ENCODE data around the gene HOXB13. TPM values are rescaled to one million over a fixed set of nuclear protein-coding genes. Genes with fewer than 3 reads are reported as not detected.

HOXB13 gene
- total and polyA plus RNA-seq, 2 of the 4 experiments (the other 2 are of a cell fraction) = not detected

GRCh38 chr17:48679385-48680096 lies 49.0 kb downstream of the HOXB13 start:
- Histone ChIP-seq H3K4me3 (ENCODE audit: insufficient read depth, low read depth, low read length) (no peak overlapping the region), H2AFZ (replicated peaks; ENCODE audit: low read length, poor library complexity) (no peak overlapping the region), H2AK9ac (replicated peaks; ENCODE audit: low read depth, low read length, poor library complexity) (no peak overlapping the region), H3K27ac (ENCODE audit: insufficient read depth, low read length) (no peak overlapping the region), H2BK15ac (ENCODE audit: low read depth, low read length) (no peak overlapping the region), H3K9ac (ENCODE audit: low read depth, low read length) (no peak overlapping the region), H3K56ac (ENCODE audit: extremely low read depth, insufficient read depth, low read length) (no peak overlapping the region), H4K5ac (ENCODE audit: low read depth, low read length) (no peak overlapping the region), H3K18ac (ENCODE audit: low read depth, low read length) (no peak overlapping the region), H3K23ac (ENCODE audit: low read depth, low read length) (no peak overlapping the region), H4K8ac (ENCODE audit: low read depth in 2 of 2, low read length in 2 of 2) (no peak overlapping the region), H2BK5ac (ENCODE audit: low read depth, low read length, poor library complexity, severe bottlenecking) (no peak overlapping the region), H4K20me1 (ENCODE audit: insufficient read depth, low read length) (no peaks in the 10 kb centered on the region), H3K9me1 (ENCODE audit: insufficient read depth, low read length) (no peaks in the 10 kb centered on the region), H3K27me3 (ENCODE audit: control insufficient read depth, insufficient read depth, low read length) (peaks cover 53% of the 10 kb centered on the region), H3K36me3 (ENCODE audit: control insufficient read depth, insufficient read depth, low read length) (no peaks in the 10 kb centered on the region), H3K14ac (replicated peaks; ENCODE audit: low read depth, low read length) (no peak overlapping the region), H2BK20ac (ENCODE audit: low read depth, low read length) (no peak overlapping the region), H3K79me1 (ENCODE audit: low read depth in 1 of 2, low read length in 2 of 2) (no peaks in the 10 kb centered on the region), H3K9me3 (ENCODE audit: control insufficient read depth, insufficient read depth, low read length) (no peaks in the 10 kb centered on the region), H3K4ac (ENCODE audit: low read depth, low read length) (no peak overlapping the region), H3K4me2 (ENCODE audit: low read depth, low read length) (no peak overlapping the region), H4K91ac (ENCODE audit: insufficient read depth, low read depth, low read length) (no peak overlapping the region), H2AK5ac (ENCODE audit: low read depth, low read length) (no peak overlapping the region), H3K4me1 (ENCODE audit: control insufficient read depth, insufficient read depth, low read length) (no peaks in the 10 kb centered on the region), H2BK120ac (ENCODE audit: low read depth, low read length) (no peak overlapping the region)
- DNase-seq (no peak), ATAC-seq (ENCODE audit: low read depth) (no peak)
- no peak for TF ChIP-seq MAFK (IDR thresholded peaks at IDR 0.05; ENCODE audit: low read depth, low read length)
- 0 out of 2 replicates have a peak, but pooled peaks have one; percentile 4 for TF ChIP-seq FOS (IDR thresholded peaks at IDR 0.05; ENCODE audit: low read depth, low read length)
- TF ChIP-seq RAD21 (IDR thresholded peaks at IDR 0.05; ENCODE audit: low read length) = no peak
- no peak for TF ChIP-seq BHLHE40 (IDR thresholded peaks at IDR 0.05; ENCODE audit: low read depth, low read length)
- no peak for TF ChIP-seq SMC3 (IDR thresholded peaks at IDR 0.05; ENCODE audit: low read depth, low read length)
- TF ChIP-seq MAZ (IDR thresholded peaks at IDR 0.05; ENCODE audit: borderline replicate concordance, low read depth, low read length) = no peak
- in situ Hi-C loops (cut with MboI; ENCODE audit: low sequenced_read_pairs) = loop anchor here (5.0 kb wide), 1 partner anchor 198 kb away; no protein-coding TSS in a partner anchor
- 75% methylated on average over 2 of the region's 5 CpGs; no CpG with 5 or more reads in 1 of the 2 experiments for WGBS, 2 experiments (ENCODE audit: extremely low coverage in 2 of 2, insufficient read length in 1 of 2)
- intact Hi-C loops (cut with micrococcal nuclease) = no loop called here
- ChIA-PET CTCF (interaction anchor here (0.5 to 2.4 kb wide), 7 partner anchors 9 to 202 kb away, joined by 3 to 14 read pairs (median 6); no protein-coding TSS in a partner anchor), POLR2A (ENCODE audit: unreplicated experiment) (no interaction called here)
- no TSS peak for BruUV-seq (replicated peaks)
- dilution Hi-C loops (cut with HindIII; ENCODE audit: low sequenced_read_pairs, unreplicated experiment) = no loop called here
